GM23248 (cell line): ENCODE data around the gene RSPH10B. TPM values are rescaled to one million over a fixed set of nuclear protein-coding genes. Genes with fewer than 3 reads are reported as not detected.
"Not testable (repeated sequence)": the region's sequence is repeated elsewhere in the genome, so short reads cannot be mapped to it uniquely, and the experiment has no call there.

ENCODE experiments used
- DNase-seq: peaks from one replicate; pipeline ENCODE4 v3.0.0-alpha.2; 2015
- H2AFZ ChIP-seq: fragments of 200-600 bp; sonication (generic); 2 replicates; pipeline ENCODE4 v1.6.1; 2016; ENCODE audit warnings: antibody characterized with exemption
- H3F3A ChIP-seq: fragments of 200-600 bp; sonication (generic); 2 replicates; pipeline ENCODE4 v1.6.1; 2016; ENCODE audit warnings: mild to moderate bottlenecking, antibody characterized with exemption, mixed run types; ENCODE audit not compliant: insufficient read depth
- H3K27ac ChIP-seq: fragments of 200-600 bp; sonication (generic); 2 replicates; pipeline ENCODE4 v1.5.1; 2016; ENCODE audit warnings: mild to moderate bottlenecking
- H3K27me3 ChIP-seq: fragments of 200-600 bp; sonication (generic); replicated peaks from 2 replicates; pipeline ENCODE4 v1.6.1; 2016; ENCODE audit warnings: mild to moderate bottlenecking; ENCODE audit not compliant: insufficient read depth
- H3K36me3 ChIP-seq: fragments of 200-600 bp; sonication (generic); 2 replicates; pipeline ENCODE4 v1.6.1; 2016; ENCODE audit warnings: low read depth, mild to moderate bottlenecking
- H3K4me1 ChIP-seq: fragments of 200-600 bp; sonication (generic); 2 replicates; pipeline ENCODE4 v1.6.1; 2016; ENCODE audit warnings: mild to moderate bottlenecking; ENCODE audit not compliant: insufficient read depth
- H3K4me2 ChIP-seq: fragments of 200-600 bp; sonication (generic); one replicate; pipeline ENCODE4 v1.6.1; 2016; ENCODE audit warnings: mild to moderate bottlenecking; ENCODE audit not compliant: unreplicated experiment
- H3K4me3 ChIP-seq: fragments of 200-600 bp; sonication (generic); 2 replicates; pipeline ENCODE4 v1.5.1; 2016; ENCODE audit warnings: mild to moderate bottlenecking
- H3K79me2 ChIP-seq: fragments of 200-600 bp; sonication (generic); 2 replicates; pipeline ENCODE4 v1.6.1; 2016; ENCODE audit warnings: mild to moderate bottlenecking; ENCODE audit not compliant: insufficient read depth
- H3K9ac ChIP-seq: fragments of 200-600 bp; sonication (generic); 2 replicates; pipeline ENCODE4 v1.6.1; 2016; ENCODE audit warnings: mild to moderate bottlenecking
- H3K9me2 ChIP-seq: fragments of 200-600 bp; sonication (generic); 2 replicates; pipeline ENCODE4 v1.6.1; 2016; ENCODE audit warnings: mixed run types, mild to moderate bottlenecking, moderate library complexity; ENCODE audit not compliant: insufficient read depth
- H3K9me3 ChIP-seq: fragments of 200-600 bp; sonication (generic); one replicate; pipeline ENCODE4 v1.6.1; 2017; ENCODE audit warnings: low read depth
- H4K20me1 ChIP-seq: fragments of 200-600 bp; sonication (generic); 2 replicates; pipeline ENCODE4 v1.6.0; 2016; ENCODE audit not compliant: insufficient read depth
- WGBS, 2 experiments: methylation state at CpG; one replicate each; pipeline ENCODE4 v1.1.6; 2015 to 2017; ENCODE audit warnings: low lambda C conversion rate in 2 of 2, low coverage in 1 of 2; ENCODE audit errors: missing lambda C conversion rate in 2 of 2; 5-methylcytosine and 5-hydroxymethylcytosine counted together
- in situ Hi-C: fragments of 300-500 bp; cut with MboI; formaldehyde crosslinking; loops from 2 replicates; pipeline ENCODE4 v1.15.0; 2020
- polyA plus RNA-seq: library from polyadenylated mRNA; unstranded; fragments of >200 nt; fragmentation: Nextera tagmentation; extraction: Ambion mirVana; gene quantifications from 2 replicates; pipeline ENCODE4 v1.2.1, GENCODE V29; 2016
- total RNA-seq: library from RNA; depleted of rRNA; stranded (reverse); fragments of >200 nt; shearing (Covaris generic); gene quantifications from 2 replicates; pipeline ENCODE4 v1.2.3, GENCODE V29; 2014

Gene RSPH10B
- total and polyA plus RNA-seq, 2 experiments from 2014 or later = not detected

DNA sequence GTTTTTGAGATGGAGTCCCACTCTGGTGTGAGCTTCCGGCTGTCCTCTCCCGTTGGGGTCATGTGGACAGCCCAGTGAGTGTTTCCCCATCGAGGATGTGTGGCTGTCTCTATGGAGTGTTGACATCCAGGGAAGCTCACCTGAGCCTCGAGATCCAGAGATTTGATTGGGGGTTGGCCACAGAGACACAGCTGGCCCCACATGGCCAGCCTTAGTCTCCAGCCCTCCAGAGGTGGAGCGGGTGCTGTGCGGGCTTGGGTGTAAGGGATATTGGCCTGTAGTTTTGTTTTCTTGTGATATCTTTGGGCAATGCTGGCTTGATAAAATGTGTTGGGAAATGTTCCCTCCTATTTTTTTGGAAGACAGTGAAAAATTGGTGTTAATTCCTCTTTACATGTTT is 54.0 kb downstream of the RSPH10B start:
- H3K9me2 ChIP-seq, H3K4me2 ChIP-seq, H3K36me3 ChIP-seq, H3K4me1 ChIP-seq, H3K27me3 ChIP-seq, H3K9me3 ChIP-seq, H3K27ac ChIP-seq, H3K4me3 ChIP-seq, H3K79me2 ChIP-seq, in situ Hi-C loops, H2AFZ ChIP-seq, DNase-seq, H3K9ac ChIP-seq, H4K20me1 ChIP-seq, H3F3A ChIP-seq: not testable (repeated sequence)
- 82 to 86% methylated on average over 4 to 5 of the region's 6 CpGs for WGBS, 2 experiments

DNA sequence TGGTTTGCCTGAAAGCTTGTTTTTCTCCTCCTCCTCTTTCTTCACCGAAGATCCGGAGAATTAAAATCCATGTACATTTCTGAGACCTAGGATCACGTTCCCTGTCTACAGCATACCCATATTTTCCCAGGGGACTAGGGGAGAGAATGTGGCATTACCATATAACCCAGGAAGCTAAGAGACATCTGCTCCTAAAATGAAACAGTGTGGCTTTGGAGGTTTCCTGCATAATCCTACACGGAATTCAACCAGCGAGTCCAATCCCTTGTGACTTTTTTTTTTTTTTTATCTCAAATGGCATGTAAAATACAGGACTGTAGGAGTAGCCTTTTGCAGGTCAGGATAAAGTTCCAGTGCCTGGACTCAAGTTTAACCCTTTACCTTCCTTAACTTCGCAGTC is 61.7 kb downstream of the RSPH10B start:
- H4K20me1 ChIP-seq, in situ Hi-C loops, DNase-seq, H3F3A ChIP-seq, H2AFZ ChIP-seq, H3K9ac ChIP-seq, H3K4me3 ChIP-seq, H3K9me3 ChIP-seq, H3K27ac ChIP-seq, H3K27me3 ChIP-seq, H3K4me2 ChIP-seq, H3K4me1 ChIP-seq, H3K79me2 ChIP-seq, H3K9me2 ChIP-seq: not testable (repeated sequence)
- H3K36me3 ChIP-seq = peaks cover 12% of the 10 kb centered on the region; the same call in 1 of the 2 replicates
- 76 to 88% methylated on average over 6 of the region's 6 CpGs for WGBS, 2 experiments

DNA sequence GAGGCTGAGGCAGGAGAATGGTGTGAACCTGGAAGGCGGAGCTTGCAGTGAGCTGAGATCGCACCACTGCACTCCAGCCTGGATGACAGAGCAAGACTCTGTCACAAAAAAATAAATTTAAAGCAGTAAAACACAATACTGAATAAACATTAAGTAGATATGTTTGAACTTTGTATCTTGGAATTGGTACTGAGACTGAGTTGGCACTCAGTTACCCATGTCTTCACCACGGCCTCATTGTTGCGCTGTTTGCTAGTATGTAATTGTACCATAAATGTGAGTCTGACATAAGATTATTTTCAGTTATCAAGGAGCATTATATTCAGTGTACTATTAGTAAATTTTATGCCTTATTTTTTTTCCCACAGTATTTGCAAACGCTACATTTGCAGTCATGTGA is 65.8 kb downstream of the RSPH10B start:
- H2AFZ ChIP-seq, H3F3A ChIP-seq, in situ Hi-C loops, H3K79me2 ChIP-seq, H3K9me2 ChIP-seq, H3K9ac ChIP-seq, H3K4me3 ChIP-seq, DNase-seq, H3K4me2 ChIP-seq, H3K4me1 ChIP-seq, H3K27me3 ChIP-seq, H3K27ac ChIP-seq, H3K9me3 ChIP-seq, H4K20me1 ChIP-seq: not testable (repeated sequence)
- WGBS, 2 experiments = 85 to 94% methylated on average over 5 of the region's 5 CpGs
- H3K36me3 ChIP-seq = peaks cover 12% of the 10 kb centered on the region; the same call in 1 of the 2 replicates

DNA sequence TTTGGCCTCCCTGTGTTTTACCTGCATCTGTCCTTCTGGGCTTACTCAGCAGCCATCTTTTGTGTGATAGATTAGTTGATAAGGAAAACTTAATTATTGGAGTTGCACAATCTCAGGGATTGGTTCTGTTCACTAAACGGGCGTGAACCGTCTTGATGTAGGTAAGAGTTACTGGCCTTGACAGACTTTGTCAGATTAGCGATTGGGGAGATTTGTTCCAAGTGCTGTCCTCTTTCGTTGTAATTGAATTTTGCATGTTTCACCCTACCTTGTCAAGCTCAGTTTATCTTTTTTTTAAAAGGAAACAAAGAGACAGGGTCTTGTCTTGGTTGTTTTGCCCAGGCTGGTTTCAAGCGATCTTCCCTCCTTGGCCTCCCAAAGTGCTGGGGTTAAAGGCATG is 67.5 kb downstream of the RSPH10B start:
- H3K27ac ChIP-seq, H3K9ac ChIP-seq, H3K9me2 ChIP-seq, H4K20me1 ChIP-seq, H3K4me3 ChIP-seq, H3F3A ChIP-seq, H2AFZ ChIP-seq, H3K9me3 ChIP-seq, H3K4me1 ChIP-seq, in situ Hi-C loops, H3K4me2 ChIP-seq, DNase-seq, H3K27me3 ChIP-seq: not testable (repeated sequence)
- 99% methylated on average over 6 of the region's 6 CpGs for WGBS, 2 experiments
- Histone ChIP-seq H3K36me3 (peaks cover 12% of the 10 kb centered on the region; the same call in 1 of the 2 replicates), H3K79me2 (peaks cover 12% of the 10 kb centered on the region)

DNA sequence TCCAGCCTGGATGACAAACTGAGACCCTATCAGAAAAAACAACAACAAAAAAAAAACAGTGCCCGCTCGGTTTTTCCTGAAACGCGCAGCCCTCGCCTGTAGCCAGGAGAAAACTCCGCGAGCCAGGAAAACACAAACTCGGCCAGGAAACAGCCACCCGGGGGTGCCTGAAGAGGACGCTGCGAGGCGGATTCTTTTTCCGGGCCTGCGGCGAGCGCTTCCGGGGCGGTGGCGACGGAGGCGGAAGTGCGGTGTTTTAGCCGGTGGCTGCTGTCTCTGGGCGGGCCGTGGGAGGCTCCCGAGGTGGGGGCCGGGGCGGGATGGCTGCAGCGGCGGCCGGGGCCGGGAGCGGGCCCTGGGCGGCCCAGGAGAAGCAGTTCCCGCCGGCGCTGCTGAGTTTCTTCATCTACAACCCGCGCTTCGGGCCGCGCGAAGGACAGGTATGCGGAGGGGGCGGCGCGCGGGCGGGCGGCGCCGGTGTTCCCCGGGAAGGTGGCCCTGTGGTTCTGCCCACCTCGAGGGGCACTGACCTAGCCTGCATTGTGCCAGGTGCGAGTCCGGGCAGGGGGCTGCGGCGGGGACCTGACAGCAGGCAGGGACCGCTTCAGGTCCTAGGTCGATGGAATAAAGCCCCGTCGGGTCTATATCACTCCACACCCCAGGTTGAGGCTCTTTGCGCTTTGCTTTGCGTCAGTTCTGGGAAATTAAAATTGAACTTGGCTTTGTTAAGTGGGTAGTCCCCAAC is 71.8 kb downstream of the RSPH10B start, which contains the start of gene CCZ1:
Gene CCZ1, plus strand, starts transcription at position 254 of the 745 bp plus-strand sequence. Its CDS starts 67 bp downstream, at position 321.
- H3K4me3 ChIP-seq = peak within 1 kb of the TSS; percentile 68
- H3K9me2 ChIP-seq, H3K36me3 ChIP-seq, H3F3A ChIP-seq, H3K27me3 ChIP-seq, H4K20me1 ChIP-seq, in situ Hi-C loops, H3K4me1 ChIP-seq, H3K9me3 ChIP-seq: not testable (repeated sequence)
- H3K79me2 ChIP-seq = peaks cover 12% of the 10 kb centered on the region
- peak within 1 kb of the TSS; percentile 30; the same call in 1 of the 2 replicates for H3K27ac ChIP-seq
- H2AFZ ChIP-seq = peak within 1 kb of the TSS; percentile 78
- peak within 1 kb of the TSS; percentile 53 for H3K4me2 ChIP-seq
- DNase-seq = peak; percentile 73
- 0 to 1% methylated on average over 16 to 21 of the region's 64 CpGs for WGBS, 2 experiments
- H3K9ac ChIP-seq = peak within 1 kb of the TSS; percentile 75

DNA sequence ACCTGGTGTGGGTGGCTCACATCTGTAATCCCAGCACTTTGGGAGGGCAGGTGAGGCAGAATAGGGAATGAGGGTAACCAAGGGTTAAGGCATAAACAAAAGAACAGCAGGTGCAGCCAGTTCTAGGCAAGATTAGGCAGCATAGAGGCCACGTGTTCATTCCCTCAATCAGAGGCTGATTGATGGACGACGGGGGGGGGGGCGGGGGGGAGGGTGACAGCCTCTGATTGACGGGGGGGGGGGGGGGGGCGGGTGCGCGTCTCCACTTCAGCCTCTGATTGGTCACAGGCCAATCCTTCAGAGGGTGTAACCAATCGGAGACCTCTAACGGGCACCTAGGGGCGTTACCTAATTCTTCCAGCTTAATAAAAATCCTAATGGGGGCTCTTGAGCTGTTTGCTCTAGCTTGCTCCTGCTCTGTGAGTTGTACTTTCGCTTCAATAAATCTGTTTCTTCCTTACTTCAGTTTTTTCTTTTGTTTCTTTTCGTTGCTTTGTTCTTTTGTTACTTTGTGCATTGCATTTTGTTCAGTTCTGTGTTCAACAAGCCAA is 73.0 kb downstream of the RSPH10B start:
- 56 to 97% methylated on average over 2 to 9 of the region's 13 CpGs for WGBS, 2 experiments
- H4K20me1 ChIP-seq, H3K36me3 ChIP-seq, in situ Hi-C loops, H3K27me3 ChIP-seq, H3K27ac ChIP-seq, H3K4me3 ChIP-seq, H3K9me3 ChIP-seq, H3F3A ChIP-seq, H3K9me2 ChIP-seq, H3K4me1 ChIP-seq, DNase-seq, H3K9ac ChIP-seq, H2AFZ ChIP-seq, H3K4me2 ChIP-seq: not testable (repeated sequence)
- peaks cover 12% of the 10 kb centered on the region for H3K79me2 ChIP-seq
